ENCODE measurements around the gene KRT72. TPM values are rescaled to one million over a fixed set of nuclear protein-coding genes. Genes with fewer than 3 reads are reported as not detected.

Gene KRT72
- total RNA-seq, 1 donor from 2014 or later: not detected

DNA sequence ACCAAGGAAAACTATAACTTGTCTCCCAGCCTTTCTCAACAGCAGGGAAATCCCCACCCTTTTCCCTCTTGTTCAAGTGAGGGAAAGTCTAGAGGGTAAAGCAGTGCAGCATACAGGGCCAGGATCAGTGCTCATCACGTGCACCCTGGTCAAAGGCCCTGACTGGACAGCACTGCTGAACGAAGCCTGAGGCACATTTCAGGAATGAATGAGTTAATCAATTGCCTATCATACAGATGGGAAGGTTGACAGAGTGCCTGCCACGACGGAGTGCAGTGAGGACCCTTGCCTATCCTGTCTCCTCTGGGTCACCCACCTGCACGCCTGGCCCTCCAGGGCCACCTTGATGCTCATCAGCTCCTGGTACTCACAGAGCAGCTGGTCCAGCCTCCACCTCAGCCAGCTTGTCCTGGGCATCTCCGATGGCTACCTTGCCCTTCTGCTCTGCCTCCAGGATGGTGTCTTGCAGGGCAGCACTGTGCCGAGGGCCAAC is 28.8 kb upstream of the KRT72 start:
- no peak for DNase-seq (ENCODE audit: low read depth in 2 of 2)

DNA sequence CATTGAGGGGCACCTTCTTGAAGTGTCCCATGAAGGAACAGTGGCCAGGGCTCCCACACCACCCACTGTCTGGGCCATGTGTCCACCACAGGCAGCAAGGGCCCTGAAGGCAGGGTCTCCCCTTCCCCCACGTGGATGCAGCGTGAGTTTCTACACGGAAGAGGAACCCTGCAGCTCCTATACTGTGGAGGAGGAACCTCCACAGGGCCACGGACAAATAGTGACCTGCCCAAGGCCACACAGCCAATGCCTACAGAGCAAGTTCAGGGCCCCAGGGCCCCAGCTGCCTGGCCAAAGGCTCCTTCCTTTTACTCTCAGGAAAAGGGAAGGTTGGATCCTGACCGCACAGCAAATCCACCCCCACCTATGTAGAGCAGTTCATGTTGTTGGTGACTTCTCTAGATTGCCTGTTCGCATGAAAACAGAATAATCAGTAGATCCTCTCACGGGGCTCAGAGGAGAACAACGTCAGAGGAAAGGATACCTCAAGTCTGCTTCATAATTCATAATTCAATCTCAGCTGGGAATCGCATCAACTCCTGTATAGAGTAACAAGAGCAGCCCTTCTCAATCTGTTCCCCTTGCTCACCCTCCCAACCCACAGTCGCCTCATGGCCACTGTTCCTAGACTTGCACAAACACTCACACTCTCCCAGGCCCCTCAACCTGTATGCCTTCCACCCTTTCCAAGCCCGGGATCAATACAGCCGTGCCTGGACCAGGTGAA is 28.2 kb upstream of the KRT72 start:
- no peak for DNase-seq (ENCODE audit: low read depth in 2 of 2)

DNA sequence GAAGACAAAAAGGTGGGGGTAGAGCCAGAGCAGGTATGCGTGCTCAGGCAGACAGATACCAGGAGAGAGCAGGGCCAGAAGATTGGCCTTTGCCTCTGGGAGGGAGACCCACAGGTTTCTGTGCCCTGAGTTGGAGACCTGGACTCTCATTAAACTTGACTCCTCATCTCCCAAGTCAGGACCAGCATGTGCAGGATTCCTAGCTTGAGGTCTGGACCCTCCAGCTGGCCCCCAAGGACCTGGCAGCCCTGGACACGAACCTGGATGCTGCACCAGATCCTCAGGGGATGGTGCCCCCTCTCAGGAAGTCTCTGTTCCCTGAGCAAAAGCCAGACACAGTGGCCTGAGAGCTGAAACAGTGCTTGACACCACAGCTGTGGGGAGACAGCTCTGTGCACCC is 27.6 kb upstream of the KRT72 start:
- DNase-seq (ENCODE audit: low read depth in 2 of 2): no peak

DNA sequence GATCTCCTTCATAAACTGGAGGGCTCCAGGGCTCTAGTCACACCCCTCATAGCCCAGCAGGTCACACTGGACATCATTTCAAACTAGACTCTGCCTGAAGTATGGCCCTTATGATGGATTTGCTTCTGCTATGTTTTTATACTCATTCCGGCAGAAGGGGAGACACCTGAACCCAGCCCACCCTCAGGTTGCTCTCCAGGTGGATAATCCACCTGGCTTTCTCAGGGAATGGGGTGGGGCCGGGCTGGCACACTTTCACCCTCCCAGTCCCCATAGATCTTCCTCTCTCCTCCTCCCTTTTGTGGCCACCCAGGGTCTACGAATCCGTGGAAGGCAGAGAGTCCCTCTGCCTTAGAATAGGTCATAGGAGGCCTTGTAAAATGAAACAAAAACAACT is 26.8 kb upstream of the KRT72 start:
- no peak for DNase-seq (ENCODE audit: low read depth in 2 of 2)

DNA sequence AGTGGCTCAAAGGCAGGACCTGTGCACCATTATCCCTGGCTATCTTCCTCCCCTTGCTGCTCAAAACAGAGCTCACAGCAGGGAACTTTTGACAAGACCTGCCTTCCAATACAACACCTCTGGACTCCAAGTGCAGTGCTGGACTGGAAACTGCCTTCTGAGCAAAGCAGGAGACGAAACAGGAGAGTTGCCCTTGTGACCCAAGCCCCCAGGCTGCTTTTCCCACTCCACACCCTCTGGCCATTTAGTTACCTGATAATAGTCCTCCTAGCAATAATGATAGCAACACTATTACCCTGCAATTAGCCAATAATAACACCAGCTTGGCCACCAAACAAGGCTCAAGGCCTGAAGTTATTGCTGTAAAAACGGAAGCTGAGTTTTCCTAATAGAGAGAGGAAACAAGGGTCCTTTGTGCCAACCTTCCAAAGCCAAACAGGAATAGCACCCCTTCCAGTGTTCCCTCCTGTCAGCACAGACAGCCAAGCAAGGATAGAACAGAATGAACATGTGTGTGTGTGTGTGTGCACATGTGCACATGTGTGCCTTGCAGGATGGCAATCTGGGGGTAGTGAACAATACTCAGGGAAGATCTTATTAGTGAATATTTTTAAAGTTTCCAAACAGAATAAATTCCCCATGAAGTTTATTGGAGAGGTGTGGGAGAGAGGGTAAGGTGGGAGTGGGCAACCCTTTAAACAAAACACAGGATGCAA is 26.3 kb upstream of the KRT72 start:
- no peak for DNase-seq (ENCODE audit: low read depth in 2 of 2)

DNA sequence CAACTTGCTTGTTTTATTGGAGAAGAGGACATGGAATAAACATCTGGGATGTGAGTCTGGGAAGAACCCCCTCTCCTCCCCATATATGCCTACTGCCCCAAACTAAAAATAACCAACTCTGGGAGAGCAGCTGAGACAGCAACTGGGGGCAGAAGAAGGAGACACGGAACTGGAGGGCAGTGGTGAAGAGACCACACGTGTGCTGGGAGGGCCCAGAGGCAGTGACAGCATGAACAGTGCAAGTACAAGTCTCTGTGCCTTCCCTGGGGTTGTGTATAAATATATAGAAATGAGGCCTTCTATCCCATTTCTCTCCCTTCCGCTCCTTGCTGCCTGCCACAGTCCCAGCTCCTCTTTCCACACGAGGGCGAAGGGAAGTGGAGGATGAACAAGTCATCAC is 21.1 kb upstream of the KRT72 start:
- DNase-seq (ENCODE audit: low read depth in 2 of 2): no peak

DNA sequence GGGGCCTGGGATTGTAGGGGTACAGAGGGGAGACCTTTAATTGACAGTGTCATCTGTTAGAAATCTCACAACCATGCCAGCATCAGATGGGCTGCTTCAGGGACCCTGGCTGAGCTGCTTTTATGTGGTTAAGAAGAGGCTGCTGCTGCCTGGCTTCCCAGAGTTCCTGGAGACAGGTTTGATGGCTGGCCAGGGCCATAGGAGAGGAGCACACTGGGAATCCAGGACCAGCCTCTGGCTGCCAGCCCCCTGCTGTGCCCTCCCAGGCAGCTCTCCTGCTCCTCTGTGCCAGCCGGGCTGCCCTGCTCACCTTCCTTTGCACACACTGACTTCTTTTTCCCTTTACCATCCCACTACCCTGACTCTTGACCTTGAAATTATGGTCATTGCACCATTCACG is 17.6 kb upstream of the KRT72 start:
- no peak for DNase-seq (ENCODE audit: low read depth in 2 of 2)

DNA sequence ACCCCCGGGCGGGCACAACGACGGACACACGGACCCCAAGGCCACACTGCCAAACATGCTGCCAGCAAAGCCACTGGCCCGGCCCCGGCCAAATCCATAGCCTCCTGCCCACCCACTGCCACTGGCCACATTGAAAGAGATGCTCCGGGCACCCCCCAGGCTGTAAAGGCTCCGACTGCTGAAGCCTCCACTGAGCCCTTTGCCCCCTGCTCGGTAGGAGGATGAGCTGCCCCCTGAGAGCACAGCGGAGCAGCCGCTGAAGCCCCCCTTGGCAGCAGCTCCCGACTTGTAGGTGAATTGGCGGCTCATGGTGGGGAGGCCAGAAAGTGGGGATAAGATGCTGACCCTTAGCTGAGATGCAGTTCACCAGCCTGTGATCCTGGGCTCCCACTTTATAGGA is 17.0 kb upstream of the KRT72 start, which contains the start of gene KRT73:
KRT73 (minus strand) TSS at position 344 of the 400 bp plus-strand sequence; CDS start at position 309, 35 bp downstream.
- no peak for DNase-seq (ENCODE audit: low read depth in 2 of 2)

DNA sequence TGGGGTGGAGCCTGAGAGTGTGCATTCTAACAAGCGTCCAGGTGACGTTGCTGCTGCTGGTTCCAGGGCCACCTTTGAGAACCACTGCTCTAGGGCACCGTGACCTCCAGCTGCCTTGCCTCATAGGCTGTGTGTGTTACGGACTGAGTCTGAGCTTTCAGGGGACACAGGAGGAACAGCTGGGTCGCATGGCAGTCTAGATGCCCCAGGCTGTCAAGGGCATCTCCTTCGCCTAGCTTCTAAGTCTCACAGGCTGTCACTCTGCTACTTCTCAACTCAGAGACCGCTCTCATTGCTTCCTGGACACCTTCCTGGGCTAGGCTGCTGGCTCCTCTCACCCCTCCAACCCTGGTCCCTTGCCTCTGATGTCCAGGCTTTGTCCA is 16.1 kb upstream of the KRT72 start:
- DNase-seq (ENCODE audit: low read depth in 2 of 2): no peak

DNA sequence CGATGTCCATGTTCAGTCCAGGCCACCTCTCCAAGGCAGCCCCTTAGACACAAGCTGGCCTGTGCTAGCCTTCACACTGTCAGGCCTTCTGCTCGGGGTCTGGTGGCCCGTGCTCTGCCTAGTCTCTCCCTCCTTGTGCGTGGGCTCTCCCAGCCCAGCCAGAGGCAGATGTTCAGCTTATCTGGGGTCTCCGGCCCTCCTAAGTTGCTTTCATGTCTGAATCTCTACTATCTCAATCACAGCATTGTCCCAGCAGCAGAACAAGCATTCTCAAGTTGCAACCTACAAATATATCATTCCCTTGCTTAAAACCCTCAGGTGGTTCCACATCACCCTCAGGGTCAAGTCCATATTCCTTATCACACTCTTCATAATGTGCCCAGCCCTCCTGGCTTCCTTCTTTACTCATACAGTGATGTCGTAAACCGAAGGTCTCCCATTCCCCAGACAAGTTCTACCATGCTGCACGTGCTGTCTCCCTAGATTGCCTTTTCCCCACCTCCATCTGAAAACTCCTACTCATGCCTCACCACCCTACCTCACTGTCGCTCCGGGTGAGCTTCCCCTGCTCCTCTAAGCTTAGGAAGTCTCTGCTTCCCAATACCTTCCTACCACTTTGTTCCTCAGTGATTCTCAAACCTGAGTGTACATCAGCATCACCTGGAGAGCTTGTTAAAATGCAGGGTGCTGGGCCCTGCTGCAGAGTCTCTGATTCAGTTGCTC is 15.6 kb upstream of the KRT72 start:
- no peak for DNase-seq (ENCODE audit: low read depth in 2 of 2)

DNA sequence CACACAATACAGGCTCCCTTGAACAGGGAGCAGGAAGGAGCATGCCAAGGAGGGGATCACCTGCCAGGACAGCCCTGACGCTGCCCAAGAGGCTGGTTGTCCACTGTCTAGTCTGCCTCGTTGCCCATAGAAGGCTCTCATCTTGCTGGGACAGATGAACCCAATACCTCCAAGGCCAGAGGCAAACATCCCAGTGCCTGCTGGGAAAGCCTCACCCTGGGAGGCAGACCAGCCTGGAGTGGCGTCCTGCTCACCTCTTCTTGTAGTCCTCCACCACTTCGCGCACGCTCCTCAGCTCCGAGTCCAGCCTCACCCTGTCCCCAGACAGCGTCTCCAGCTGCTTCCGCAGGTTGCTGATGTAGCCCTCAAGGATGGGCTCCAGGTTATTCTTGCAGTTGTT is 14.6 kb upstream of the KRT72 start:
- DNase-seq (ENCODE audit: low read depth in 2 of 2): no peak

DNA sequence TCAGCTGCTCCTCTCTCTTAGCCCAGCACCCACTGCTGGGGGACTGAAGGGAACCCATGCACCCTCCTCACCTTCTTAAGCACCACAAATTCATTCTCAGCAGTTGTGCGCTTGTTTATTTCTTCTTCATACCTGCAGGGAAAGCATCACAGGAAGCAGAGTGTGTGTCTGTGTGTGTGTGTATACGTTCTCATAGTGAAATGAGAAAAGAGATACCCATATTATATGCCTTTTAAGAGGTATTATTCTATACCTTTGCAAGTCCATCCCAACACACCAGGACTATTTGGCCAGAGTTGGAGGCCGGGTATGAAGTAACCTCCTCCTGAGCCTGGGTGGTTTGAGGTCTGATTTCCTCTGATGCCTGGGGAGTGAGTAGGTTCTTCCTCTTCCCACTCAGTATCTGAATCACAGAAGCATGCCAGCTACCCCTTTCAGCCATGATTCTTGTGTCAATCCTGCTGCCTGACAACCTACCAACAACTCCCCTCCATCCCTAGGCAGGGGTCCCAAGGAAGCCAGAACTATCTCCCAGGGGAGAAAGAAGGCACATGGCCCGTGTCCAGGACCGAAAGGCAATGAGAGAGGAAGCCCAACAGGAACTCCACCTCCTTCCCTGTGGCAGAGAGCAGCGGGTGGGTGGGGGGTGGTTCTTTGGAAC is 14.1 kb upstream of the KRT72 start:
- DNase-seq (ENCODE audit: low read depth in 2 of 2): no peak

DNA sequence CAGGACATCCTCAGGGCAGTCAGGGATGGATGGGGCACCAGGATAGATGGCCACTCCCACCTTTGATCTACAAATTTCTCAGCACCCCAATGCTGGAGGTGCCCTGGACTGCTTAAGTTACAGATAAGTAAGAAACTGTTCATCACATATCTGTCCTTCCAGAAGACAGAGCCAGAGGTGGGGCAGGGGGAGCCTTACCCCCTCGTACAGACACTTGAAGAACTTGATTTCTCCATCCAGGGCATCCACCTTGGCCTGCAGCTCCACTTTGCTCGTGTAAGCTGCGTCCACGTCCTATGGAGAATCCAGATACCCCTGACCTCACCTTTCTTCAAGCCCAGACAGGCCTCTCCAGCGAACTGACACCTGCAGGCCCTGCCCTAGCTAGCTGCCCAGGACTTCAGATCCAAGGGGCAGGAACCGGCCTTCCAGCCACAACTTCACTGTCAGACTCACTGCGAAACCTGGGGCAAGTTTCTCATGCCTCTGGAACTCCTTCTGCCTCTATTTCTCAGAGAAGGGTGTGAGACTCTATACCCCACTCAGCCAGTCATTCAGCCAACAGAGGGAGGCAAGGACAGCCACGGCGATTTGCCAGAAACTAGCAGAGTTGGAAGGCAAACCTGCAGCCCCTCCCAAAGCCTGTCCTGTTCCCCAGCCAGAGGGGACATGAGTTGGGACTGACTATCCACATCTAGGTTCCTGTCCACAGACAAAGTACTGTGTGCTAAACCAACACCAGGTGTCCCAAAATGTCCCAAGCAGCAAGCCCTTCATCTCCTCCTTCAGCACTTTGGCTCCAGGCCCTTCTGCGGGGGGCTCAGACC is 13.3 kb upstream of the KRT72 start:
- no peak for DNase-seq (ENCODE audit: low read depth in 2 of 2)

DNA sequence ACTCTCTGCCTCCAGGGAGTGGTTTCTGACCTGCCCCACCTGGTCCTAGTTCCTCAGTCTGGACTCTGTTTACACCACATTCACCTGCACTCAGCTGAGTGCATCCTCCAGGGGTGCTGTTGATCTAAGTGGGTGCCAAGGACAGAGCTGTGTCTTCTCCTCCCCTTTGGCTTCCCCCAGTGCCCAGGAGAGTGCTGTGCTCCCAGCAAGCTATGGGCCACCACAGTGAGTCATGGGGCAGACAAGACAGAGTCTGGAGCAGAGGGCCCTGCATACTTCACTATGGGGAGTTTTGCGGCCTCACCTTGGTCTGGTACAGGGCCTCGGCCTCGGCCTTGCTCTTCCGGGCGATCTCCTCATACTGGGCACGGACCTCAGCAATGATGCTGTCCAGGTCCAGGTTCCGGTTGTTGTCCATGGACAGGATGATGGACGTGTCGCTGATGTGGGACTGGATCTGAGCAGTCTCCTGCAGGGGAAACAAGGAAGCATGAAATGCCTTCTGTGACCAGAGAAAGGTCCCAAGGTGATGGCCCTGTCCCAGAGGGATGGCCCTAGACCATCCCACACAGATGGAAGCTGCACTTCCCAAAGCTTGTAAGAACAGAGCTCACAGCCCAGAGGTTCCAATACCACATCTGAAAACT is 12.2 kb upstream of the KRT72 start:
- DNase-seq (ENCODE audit: low read depth in 2 of 2): no peak

DNA sequence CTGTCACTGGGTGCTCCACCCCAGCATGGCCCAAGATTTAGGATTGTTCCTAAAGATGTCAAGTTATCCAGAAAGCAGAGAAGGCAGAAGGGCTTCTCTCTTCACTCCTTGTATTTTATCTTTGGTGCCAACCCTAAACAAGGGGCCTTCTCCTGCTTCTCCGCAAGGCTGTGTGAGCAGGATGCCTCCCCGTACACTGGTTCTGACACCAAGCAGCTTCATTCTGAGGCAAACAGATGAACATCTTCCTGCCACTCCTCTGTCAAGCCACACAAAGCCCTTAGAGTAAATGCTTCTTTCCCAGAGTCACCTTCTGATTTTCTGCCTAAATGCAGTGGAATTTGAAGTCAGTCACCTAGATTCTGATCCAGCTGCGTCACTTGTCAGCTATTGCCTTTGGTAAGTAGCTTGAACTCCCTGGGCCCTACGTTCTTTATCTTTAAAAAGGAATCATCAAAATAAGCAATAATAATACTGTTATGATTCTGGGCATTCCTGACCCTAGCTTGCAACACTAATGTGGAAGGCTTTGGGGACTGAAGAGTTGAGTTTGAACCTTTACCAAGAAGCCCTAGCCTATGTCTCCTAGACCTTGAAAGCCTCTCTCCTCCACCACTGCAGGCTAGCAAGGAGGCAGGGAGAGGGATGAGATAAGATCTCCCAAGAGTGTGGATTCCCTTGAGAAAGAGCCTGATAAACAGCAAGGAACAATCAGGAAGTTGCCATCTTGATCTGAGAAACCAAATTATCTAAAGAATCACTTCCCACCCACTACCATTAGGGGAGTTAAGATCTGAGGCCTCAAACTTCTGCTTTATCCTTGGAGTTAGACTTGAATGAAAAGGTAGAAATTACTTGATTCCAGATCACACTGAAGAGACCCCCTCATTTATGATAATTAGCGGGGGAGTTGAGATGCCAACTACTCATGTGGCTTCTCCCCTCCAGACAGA is 11.4 kb upstream of the KRT72 start:
- no peak for DNase-seq (ENCODE audit: low read depth in 2 of 2)

DNA sequence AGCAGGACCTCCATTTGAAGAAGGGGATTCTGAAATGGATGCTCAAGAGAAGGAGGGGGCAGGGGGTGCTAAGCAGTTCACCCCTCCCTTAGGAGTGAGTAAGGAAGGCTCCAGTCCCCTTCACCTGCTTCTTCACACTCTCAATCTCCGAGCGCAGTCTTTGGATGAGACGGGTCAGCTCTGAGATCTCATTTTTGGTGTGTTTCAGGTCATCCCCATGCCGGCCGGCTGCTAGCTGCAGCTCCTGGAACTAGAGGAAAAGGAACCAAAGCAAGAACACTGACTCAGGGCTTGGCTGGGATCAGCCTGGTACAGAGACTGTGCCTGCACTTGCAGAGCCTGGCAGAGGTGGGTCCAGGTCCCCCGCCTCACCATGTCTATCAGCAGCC is 9.8 kb upstream of the KRT72 start:
- DNase-seq (ENCODE audit: low read depth in 2 of 2): no peak

DNA sequence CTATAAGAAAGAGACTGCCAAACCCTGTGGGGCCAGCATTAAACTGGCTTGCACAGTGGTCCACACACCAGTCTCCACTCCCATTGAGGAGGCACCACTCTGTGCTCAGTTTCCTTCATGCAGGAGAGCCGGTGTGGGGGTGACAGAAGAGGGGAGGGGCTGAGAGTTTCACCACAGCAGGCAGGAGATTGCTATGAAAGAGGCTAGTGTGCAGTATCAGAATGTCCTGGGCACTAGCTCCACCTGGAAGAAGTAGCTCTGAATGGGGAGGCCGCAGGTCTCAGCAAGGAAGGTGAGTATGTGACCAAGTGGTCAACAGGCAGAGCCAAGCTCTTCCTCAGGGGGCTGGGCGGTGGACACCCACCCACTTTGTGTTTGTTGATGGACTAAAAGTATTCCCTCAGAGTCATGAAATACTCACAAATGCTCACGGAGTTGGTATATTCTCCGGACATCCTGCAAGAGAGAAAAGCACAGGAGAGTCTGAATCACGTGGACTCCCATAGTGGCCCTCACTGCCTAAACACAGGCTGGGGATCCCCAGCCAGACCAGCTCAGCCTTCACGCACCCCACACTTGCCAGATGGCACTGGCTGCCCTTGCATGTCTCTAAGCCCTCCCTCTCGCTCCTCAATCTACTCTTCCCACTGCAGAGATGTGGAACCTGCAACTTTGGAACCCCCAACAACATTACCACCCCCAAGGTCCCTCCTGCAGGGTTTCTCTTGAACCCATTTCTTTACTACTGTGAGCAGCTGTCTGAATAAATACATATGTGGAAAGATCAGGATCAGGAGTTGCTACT is 7.8 kb upstream of the KRT72 start:
- no peak for DNase-seq (ENCODE audit: low read depth in 2 of 2)

DNA sequence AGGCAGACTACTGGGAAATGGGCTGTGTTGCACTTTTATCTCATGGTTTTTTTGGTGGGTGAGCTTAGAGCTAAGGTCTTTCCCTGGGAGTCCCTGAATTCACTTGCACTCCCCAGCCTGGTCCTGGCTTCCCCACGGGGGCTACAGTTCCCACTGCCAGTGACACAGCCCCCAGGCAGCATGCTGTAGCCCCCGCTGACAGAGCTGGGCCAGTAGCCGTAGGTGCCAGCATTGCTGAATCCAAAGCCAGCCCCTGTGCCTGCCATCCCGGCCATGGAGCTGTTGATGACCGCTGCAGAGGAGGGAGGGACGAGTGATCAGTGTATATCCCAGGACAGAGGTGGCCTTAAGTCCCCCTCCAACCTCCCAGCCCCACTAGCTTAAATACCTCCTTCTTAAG is 6.9 kb upstream of the KRT72 start:
- no peak for DNase-seq (ENCODE audit: low read depth in 2 of 2)

DNA sequence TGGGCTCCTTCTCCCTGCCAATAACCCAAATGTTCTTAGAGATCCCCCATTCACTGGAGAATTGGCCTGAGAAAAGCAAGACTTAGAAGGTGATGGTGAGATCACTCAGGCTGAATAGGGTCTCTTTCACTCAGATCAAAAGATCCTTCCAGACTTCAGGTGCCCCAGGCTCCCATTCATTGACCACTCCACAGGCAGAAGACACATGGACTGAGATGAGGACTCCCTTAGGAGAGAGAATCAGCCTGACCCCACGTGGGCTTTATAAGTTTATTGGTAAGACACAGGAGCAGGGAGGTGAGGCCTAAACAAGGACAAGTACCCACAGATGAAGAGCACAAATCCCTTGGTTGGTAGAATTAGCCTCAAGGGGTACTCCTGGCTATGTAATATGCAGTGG is 6.1 kb upstream of the KRT72 start:
- no peak for DNase-seq (ENCODE audit: low read depth in 2 of 2)
